ENCODE data around the gene CNNM3.
A peak's percentile ranks its signal among the peaks of the same experiment; 100 is the strongest.
"Not testable (repeated sequence)": the region's sequence is repeated elsewhere in the genome, so short reads cannot be mapped to it uniquely, and the experiment has no call there.

CNNM3 gene

GRCh38 chr2:96816127-96816835 is at the start of gene CNNM3:
TSS of gene CNNM3 (plus strand) at chr2:96816268. CDS start at chr2:96816278, 10 bp downstream.
- peak; percentile 62 for FAIRE-seq

GRCh38 chr2:96767135-96767871 is 48.8 kb upstream of the CNNM3 start:
- FAIRE-seq (no peak), DNase-seq (ENCODE audit: low spot score) (no peak)

More at GRCh38 chr2:96816127-96816835, at the start of gene CNNM3:
- peak; percentile 100 for DNase-seq (ENCODE audit: low spot score)

- FAIRE-seq: peak; percentile 5
- DNase-seq (ENCODE audit: low spot score): no peak
Observed at GRCh38 chr2:96768083-96768561, 47.9 kb upstream of the CNNM3 start.

DNA sequence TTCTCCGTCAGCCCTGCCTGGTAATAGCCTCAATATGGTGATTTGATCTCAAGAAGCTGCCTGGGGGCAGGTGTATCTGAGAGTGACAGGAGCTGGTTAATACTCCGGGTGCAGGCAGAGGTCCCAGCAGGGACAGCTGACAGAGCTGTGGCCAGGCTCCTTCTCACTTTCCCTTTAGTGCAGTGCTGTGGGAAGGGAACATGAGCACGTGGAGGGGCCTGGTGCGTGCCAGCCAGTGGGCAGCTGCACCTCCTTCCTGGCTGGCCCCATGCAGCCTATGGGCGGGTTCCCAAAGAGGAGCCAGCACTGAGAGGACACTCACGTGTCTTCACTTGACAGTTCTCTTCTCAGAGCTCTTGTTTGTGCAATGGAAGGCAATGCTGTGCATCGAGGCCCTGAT is 46.3 kb upstream of the CNNM3 start:
- FAIRE-seq (no peak), DNase-seq (ENCODE audit: low spot score) (no peak)

- no peak for FAIRE-seq
- no peak for DNase-seq (ENCODE audit: low spot score)
Observed at GRCh38 chr2:96770442-96771202, 45.4 kb upstream of the CNNM3 start.

GRCh38 chr2:96771796-96772618 is 44.1 kb upstream of the CNNM3 start:
- FAIRE-seq (peak; percentile 99), DNase-seq (ENCODE audit: low spot score) (no peak)

- DNase-seq (ENCODE audit: low spot score): no peak
- FAIRE-seq: no peak
Observed at GRCh38 chr2:96772903-96773671, 43.0 kb upstream of the CNNM3 start.

DNA sequence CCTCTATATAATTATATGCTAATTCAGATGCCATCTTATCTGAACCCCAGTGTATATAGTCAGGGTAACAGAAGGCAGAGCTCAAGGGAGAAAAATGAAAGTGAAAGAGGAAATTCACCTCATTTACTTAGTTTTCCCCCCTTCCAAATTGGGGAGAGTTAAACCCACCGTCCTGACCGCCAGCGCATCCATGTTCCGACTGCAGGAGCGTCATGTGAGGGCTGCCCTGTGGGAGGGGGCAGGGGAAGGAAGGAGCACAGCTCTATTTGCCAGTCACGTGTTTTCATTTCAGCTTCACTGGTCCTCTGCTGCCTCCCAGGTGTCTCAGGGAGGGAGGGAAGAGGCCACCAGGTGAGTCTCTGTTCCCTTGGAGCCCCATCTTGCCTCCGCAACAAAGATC is 42.1 kb upstream of the CNNM3 start:
- DNase-seq (ENCODE audit: low spot score) (no peak), FAIRE-seq (no peak)

DNA sequence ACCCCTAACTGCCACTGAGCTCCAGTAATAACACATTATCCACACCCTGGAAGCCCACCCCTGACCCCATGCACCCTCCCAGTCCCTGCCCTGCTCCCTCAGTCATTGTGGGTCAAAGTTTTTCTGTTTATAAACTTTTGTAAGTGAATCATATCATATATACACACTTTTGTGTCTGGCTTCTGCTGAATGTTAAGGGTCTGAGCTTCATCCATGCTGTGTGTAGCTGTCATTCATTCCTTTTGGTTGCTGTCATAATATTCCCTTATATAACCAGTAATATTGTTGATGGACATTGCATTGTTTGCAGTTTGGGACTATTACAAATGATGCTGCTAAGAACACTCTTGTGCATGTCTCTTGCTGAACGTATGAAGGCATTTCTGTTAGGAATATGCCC is 40.9 kb upstream of the CNNM3 start:
- peak; percentile 48 for FAIRE-seq

DNA sequence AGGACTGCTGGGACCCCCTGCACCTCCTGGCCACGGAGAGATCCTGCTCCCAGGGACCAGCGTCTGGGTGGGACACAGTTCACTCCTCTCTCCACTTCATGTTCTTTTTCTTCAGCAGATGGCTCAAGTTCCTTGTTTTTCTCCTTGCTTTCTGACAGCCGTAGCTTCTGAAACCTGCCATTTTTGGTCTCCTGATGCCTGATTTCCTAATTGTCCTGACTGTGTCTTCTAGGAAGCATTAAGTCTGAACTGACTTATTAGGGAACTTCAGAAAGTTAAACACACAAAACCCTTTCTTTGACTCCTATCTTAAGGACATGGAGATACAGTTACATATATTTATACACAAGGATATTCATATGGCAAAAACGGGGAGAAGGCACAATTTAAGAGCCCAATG is 32.7 kb upstream of the CNNM3 start:
- DNase-seq (ENCODE audit: low spot score): no peak
- no peak for FAIRE-seq

More for the DNA sequence above, 40.9 kb upstream of the CNNM3 start:
- no peak for DNase-seq (ENCODE audit: low spot score)

DNA sequence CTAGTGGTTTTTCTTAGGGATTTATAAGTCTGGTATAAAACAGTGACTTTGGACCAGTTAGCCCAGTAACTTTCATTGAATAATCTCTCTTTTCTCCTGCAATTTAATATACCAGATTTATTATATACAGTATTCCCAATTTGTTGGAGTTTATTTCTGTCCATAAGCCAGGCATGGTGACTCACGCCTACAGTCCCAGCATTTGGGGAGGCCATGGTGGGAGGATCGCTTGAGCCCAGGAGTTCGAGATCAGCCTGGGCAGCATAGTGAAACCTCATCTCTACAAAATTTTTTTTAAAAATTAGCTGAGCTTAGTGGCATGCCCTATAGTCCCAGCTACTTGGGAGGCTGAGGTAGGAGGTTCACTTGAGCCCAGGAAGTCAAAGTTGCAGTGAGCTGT is 28.7 kb upstream of the CNNM3 start:
- no peak for DNase-seq (ENCODE audit: low spot score)
- no peak for FAIRE-seq

DNA sequence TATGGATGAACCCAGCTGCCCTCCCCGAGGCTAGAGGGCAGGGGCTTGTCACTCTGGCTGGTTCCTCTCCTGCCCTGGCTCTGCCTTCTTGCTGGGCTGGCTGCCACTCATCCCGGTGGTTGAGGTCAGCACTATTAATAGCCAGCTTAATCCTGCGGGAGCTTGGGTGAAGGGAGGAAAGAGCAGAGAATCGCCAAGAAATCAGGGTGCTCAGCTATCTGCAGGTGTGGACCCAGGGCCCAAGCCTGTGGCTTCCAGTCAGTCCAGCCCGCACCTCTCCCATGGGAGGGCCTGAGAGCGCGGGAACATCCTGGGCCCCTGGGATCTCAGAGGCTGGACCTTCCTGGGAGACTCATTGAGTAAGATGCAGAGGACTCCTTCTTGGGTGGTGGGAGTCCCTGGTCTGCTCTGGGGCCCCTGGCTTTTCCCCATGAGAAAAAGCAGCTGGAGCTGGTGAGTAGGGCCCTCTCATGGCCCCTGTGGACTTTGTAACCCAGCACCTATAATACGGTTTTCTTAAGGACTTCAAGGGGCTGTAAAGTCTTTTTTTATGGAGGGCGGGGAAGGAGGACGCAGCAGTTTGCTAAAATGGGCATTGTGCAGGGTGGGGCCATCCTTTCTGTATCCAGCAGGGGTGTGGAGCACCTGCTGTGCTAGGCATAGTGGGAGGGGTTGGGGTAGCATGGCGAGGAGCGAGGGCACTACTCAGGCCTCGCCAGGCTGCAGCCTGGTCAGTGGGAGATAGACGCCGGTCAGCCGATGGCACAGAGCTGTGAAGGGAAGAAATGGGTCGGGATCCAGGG is 27.4 kb upstream of the CNNM3 start:
- peak; percentile 60 for DNase-seq (ENCODE audit: low spot score)

DNA sequence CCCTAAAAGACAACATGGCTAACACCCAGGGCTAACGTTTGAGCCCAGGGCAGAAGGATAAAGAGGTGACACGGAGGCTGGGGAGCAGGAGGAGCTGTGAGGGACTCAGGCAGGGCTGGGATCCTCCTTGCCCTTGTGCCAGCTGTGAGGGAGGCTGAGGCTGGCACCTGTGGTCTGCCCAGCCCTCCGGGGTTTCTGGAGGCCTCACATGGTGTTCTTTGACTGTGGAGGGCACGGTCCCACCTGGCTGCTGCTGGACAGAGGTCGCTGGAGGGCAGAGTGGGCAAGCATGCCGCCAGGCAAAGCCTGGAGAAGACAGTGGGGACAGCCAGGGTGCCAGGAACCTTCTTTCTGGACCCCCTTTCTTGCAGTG is 26.8 kb upstream of the CNNM3 start:
- no peak for FAIRE-seq
- DNase-seq (ENCODE audit: low spot score): no peak

More for the DNA sequence above, 27.4 kb upstream of the CNNM3 start:
- FAIRE-seq: no peak

DNA sequence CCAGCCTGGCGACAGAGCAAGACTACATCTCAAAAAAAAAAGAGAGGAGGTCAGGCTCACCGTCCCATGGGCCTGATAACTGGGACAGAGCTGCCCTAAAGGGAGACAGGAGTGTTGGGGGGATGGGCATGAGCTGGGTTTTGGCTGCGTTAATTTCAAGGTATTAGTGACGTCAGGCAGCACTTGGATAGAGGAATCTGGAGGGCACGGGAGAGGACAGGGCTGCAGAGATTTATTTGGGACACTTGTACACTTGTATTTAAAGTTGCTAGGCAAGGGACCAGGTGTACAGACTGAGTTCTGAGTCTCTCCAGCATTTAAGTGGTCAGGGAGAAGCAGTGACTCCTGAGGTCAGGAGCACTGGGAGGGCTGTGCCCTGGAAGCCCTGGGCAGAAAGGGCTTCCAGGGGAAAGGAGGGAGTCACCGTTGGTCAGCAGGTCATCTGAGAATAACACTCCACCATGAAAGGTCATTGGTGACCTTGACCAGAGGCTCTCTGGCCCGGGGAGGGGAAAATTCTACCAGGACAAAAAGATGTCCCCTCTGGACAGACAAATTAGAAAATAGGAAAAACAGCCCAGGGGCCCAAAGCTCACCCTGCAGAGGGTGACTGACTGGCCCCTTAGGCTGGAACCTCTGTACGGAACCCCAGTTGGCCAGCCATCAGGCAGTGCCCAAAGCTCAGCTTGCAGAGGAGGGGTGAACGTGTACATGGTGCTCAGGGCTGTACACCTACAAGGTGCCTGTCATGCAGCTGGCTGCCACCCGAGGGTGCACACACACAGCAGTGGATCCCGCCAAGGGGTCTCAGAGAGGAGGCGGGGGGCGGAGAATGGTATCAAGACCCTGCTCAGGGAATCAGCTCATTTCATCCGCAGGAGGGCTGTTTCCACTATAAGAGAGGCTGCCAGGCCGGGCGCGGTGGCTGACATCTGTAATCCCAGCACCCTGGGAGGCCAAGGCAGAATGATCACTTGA is 23.0 kb upstream of the CNNM3 start:
- FAIRE-seq: no peak
- DNase-seq (ENCODE audit: low spot score): no peak

- no peak for FAIRE-seq
- DNase-seq (ENCODE audit: low spot score): no peak
Observed at GRCh38 chr2:96795076-96795475, 21.0 kb upstream of the CNNM3 start.

- FAIRE-seq: not testable (repeated sequence)
Observed at GRCh38 chr2:96796497-96796896, 19.6 kb upstream of the CNNM3 start.

GRCh38 chr2:96797066-96797625 is 18.9 kb upstream of the CNNM3 start:
- no peak for FAIRE-seq
- DNase-seq (ENCODE audit: low spot score): no peak

More at GRCh38 chr2:96796497-96796896, 19.6 kb upstream of the CNNM3 start:
- not testable (repeated sequence) for DNase-seq (ENCODE audit: low spot score)

Data from urothelium cell line (cell line).